ENCODE data around the gene FBXO47. TPM values are rescaled to one million over a fixed set of nuclear protein-coding genes. Genes with fewer than 3 reads are reported as not detected.
A peak's percentile ranks its signal among the peaks of the same experiment; 100 is the strongest.
"Not testable (repeated sequence)": the region's sequence is repeated elsewhere in the genome, so short reads cannot be mapped to it uniquely, and the experiment has no call there.

FBXO47 gene
- total RNA-seq, 1 donor from 2014 or later, result not detected

DNA sequence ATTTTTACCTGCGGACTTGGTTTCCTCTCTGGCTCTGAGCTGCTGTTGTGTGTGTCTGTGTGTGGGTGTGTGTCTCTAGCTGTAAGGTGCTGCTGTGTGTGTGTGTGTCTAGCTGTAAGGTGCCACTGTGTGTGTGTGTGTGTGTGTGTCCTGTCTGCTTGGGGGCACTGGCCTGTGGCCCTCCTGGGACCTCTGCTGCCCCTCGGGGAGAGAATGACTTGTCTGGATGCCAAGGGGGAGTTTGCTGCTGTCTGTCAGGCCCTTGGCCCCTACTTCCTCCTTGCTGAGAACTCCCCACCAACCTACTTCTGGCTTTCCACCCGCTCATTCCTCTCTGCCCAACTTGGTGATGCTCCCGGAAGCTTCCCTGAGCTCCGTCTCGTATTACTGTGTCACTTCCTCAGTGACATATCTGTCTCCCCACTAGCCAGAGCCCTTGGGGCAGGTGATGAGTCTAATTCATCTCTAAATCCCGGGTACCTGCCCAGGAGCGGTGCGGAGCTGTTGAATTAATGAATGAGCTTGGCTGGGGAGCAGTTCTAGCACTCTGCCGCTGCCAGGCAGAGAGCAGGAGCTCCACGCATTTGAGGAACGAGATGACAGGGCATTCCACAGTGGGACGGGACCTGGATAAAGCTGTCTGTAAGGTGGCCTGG lies 45.3 kb downstream of the FBXO47 start:
- ATAC-seq, result no peak

DNA sequence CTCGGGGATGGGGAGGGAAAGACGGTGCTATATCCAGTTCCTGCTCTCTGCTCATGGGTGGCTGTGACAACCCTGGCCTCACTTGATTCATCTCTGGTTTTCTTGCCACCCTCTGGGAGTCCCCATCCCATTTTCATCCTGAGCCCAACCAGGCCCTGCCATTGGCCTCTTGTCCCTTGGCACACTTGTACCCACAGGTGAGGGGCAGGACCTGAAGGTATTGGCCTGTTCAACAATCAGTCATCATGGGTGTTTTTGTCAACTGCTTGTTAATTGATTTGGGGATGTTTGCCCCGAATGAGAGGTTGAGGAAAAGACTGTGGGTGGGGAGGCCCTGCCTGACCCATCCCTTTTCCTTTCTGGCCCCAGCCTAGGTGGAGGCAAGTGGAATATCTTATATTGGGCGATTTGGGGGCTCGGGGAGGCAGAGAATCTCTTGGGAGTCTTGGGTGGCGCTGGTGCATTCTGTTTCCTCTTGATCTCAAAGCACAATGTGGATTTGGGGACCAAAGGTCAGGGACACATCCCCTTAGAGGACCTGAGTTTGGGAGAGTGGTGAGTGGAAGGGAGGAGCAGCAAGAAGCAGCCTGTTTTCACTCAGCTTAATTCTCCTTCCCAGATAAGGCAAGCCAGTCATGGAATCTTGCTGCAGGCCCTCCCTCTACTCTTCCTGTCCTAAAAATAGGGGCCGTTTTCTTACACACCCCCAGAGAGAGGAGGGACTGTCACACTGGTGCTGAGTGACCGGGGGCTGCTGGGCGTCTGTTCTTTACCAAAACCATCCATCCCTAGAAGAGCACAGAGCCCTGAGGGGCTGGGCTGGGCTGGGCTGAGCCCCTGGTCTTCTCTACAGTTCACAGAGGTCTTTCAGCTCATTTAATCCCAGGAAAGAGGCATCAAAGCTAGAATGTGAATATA lies 46.6 kb downstream of the FBXO47 start:
- no peak for ATAC-seq

DNA sequence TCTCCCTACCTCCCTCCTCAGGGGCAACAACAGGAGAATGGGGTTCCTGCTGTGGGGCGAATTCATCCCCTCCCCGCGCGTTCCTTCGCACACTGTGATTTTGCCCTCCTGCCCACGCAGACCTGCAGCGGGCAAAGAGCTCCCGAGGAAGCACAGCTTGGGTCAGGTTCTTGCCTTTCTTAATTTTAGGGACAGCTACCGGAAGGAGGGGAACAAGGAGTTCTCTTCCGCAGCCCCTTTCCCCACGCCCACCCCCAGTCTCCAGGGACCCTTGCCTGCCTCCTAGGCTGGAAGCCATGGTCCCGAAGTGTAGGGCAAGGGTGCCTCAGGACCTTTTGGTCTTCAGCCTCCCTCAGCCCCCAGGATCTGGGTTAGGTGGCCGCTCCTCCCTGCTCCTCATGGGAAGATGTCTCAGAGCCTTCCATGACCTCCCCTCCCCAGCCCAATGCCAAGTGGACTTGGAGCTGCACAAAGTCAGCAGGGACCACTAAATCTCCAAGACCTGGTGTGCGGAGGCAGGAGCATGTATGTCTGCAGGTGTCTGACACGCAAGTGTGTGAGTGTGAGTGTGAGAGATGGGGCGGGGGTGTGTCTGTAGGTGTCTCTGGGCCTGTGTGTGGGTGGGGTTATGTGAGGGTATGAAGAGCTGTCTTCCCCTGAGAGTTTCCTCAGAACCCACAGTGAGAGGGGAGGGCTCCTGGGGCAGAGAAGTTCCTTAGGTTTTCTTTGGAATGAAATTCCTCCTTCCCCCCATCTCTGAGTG lies 47.7 kb downstream of the FBXO47 start:
- no peak for ATAC-seq

DNA sequence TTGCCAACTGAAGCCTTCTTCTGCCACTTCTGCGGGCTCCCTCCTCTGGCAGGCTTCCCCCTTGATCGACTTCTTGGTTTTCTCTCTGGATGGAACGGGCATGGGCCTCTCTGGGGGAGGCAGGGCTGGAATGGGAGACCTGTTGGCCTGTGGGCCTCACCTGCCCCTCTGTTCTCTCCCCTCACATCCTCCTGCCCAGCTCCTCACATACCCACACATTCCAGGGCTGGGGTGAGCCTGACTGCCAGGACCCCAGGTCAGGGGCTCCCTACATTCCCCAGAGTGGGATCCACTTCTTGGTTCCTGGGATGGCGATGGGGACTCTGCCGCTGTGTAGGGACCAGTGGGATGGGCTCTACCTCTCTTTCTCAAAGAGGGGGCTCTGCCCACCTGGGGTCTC lies 48.3 kb downstream of the FBXO47 start:
- ATAC-seq, result no peak

DNA sequence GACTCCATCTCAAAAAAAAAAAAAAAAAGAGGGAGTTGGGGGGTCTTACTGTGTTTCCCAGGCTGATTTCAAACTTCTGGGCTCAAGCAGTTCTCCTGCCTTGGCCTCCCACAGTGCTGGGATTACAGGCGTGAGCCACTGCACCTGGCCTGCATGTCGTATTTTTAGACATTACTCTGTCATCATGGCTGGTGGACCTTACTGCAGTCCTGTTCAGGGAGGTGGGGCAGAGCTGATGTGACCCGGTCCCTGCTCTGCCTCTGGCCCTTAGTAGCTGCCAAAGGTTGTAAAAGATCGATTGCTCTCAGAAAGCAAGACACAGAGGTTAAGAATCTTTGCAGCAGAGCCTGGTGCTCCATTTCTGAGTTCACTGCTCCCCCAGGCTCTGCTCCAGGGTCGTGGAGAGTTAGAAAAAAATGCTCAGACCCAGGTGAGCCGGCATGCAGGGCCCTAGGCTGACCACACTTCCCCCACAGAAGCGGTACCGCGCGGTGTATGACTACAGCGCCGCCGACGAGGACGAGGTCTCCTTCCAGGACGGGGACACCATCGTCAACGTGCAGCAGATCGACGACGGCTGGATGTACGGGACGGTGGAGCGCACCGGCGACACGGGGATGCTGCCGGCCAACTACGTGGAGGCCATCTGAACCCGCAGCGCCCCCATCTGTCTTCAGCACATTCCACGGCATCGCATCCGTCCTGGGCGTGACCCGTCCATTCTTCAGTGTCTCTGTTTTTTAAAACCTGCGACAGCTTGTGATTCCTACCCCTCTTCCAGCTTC lies 48.9 kb downstream of the FBXO47 start:
- ATAC-seq, result no peak

DNA sequence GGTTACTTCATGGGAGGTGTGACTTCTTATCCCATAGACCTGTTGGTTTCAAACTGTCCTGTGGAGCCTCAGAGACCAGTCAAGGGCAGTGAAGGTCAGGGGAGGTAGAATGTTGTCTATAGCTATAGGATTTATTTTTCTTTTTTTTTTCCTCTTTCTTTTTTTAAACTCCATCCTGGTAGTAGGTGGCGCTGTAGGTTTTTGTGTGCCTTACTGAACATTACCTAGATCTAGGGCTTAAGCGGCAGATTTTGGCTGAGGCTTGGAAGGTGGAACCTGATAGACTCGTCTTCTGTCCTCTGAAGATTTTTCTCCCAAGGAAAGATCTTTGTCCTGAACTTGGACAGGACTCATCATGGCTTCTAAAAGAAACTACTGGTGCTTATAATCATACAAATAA lies 49.9 kb downstream of the FBXO47 start:
- peak; percentile 16 for ATAC-seq

DNA sequence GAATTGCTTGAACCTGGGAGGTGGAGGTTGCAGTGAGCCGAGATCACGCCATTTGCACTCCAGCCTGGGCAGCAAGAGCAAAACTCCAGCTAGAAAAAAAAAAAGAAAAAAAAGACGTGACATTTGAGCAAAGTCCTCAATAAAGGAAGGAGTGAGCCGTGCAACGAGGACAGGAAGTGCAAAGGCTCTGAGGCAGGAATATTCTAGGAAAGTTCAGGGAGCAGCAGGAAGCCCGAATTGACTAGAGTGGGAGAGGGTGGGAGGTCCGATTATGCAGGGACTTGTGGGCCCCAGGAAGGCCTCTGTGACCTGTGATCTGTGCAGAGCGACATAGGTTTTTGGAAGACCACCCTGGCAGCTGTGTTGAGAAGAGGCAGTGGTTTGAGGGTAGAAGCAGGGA lies 50.4 kb downstream of the FBXO47 start:
- no peak for ATAC-seq

DNA sequence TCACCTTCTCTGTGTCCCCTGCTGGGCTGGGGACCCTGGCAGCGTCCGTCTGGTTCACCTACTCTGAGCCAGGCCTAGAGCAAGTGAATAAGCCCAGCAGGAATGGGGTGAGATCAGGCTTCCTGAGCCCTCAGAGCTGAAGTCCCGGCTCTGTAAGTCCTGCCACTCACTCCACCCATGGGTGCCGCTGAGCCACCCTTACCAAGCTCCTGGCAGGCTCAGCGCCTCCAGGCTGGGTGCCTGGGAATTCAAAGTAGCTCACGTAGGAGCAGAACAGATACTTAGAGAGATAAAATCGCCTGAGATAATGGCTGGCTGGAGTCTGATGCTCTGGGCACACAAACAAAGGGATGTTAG lies 51.6 kb downstream of the FBXO47 start:
- ATAC-seq, result no peak

DNA sequence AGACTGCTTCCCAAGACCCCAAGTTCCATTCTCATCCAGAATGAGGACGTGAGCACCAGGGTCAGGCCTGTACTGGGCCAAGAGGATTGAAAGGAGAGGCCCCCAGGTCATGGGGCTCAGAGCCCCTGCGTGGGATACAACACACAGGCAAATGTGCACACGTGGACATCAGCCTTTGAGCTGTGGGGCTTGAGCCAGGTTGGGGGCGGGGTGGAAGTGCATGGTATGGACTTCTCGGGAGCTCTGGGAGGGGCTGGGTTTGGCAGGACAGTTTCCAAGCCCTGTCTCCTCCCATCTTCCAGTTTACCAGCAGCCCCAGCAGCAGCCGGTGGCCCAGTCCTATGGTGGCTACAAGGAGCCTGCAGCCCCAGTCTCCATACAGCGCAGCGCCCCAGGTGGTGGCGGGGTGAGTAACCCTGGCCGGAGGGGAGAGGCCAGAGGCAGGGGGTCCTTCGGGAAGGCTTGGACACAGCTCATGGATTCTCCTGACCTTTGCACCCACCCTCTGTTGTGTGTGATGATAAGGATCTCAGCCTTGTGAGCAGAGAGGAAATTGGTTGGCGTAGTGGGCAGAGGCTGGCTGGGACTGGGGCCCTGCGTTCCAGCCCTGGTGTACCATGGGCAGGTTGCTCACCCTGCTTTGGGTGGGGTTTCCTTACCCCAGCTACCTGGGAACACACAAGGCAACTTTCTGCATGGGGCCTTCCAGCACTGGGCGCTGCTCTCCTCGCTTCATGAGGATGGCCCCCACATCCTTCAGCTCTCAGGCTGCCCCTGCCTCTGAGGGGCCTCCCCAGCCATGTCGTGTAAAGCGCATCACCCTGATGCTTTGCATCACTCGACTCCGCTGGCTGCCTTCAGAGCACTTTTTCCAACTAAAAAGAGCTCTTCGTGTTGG lies 52.2 kb downstream of the FBXO47 start:
- no peak for ATAC-seq

DNA sequence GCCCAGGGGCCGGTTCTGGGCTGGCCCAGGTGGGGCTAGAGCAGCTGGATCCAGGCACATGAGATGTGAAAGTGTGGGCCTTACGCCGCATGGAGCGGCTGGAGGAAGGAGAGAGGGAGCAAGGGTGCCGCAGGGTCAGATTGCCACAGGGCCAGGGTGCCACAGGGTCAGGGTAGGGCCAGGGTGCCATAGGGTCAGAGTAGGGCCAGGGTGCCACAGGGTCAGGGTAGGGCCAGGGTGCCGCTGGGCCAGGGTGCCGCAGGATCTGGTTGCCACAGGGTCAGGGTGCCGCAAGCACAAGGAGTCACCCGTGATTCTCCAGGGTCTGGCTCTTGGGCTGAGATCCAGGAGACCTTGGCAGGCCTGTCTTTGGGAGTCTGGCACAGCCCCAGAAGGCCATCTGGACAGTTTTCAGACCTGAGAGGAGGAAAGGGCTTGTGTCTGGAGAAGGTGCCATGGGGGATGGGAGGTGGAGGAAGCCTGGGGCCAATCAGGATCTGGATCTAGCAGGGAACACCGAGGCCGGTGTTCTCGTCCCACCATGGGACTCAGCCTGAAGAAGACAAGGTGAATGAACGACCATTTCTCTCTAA lies 54.9 kb downstream of the FBXO47 start:
- no peak for ATAC-seq

DNA sequence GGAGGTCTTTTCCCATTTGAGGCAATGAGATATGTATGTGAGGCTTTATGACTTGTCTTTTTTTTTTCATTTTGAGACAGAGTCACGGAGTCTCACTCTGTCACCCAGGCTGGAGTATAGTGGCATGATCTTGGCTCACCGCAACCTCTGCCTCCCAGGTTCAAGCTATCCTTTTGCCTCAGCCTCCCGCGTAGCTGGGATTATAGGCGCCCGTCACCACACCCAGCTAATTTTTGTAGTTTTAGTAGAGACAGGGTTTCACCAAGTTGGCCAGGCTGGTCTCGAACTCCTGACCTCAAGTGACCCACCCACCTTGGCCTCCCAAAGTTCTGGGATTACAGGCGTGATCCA lies 55.5 kb downstream of the FBXO47 start:
- not testable (repeated sequence) for ATAC-seq

DNA sequence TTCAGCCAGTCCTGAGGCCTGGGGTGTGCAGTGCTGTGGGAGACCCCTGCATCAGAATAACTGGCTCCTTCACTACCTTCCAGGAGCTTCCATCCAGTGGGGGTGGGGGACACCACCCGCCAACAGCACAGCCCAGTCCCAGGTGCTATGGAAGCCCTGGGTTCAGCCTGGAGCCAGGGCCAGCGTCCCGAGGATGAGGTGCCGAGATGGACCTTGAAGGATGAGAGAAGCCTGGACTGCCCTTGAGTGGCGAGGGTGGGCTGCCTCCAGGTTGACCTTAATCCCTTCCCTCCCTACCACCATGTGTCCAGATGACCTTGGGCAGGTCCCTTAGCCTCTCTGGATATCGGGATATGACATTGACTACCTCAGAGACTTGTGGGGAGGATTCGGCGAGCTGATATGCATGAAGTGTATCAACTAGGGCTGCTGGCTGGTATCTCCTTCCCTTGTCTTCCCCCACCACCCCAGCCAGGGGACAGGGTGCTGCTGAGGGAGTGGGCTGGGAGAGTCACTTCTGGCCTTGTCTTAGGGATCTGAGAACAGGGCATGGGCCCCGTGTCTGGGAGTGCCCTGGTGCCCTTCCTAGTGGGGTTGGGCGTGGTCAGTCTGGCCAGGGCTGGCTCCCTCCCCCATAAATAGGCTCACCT lies 56.0 kb downstream of the FBXO47 start:
- ATAC-seq, result no peak

DNA sequence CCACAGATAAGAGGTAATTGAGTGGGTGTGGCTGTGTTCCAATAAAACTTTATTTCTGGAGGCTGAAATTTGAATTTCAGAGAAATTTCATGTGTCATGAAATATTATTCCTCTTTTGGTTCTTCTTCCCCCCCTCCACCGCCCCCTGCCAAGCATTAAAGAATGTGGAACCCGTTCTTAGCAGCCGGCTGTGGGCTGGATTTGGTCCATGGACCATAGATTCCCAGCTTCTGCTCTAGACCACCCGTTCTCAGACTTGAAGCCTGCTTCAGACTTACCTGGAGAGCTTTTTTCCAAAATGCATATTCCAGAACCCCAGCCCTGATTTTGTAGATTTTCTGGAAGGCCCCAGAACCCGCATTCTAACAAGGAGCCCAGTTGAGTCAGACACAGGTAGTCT lies 56.9 kb downstream of the FBXO47 start:
- ATAC-seq, result no peak

DNA sequence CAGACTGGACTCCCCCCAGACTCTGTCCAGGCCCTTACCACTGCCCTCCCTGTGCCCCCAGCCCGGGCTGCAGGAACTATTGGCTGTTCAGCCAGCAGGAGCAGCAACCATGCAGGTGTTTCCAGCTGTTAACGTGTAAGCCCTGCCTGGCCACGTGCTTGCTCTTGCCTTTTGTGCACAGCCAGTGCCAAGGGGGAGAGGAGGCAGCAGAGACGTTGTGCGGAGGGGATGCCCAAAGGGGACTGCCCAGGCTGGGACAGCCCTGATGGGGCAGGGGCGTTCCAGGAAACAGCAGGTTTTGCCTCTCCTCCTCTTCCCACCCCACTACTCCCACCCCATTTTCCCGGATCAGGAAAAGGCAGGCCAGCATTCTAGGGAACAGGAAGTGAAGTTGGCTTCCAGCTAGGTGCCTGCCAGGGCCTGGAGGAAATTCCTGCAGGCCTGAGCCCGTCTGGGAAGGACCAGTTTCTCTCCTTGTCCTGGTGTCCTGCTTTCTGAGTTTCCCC lies 58.5 kb downstream of the FBXO47 start:
- peak; percentile 66 for ATAC-seq

DNA sequence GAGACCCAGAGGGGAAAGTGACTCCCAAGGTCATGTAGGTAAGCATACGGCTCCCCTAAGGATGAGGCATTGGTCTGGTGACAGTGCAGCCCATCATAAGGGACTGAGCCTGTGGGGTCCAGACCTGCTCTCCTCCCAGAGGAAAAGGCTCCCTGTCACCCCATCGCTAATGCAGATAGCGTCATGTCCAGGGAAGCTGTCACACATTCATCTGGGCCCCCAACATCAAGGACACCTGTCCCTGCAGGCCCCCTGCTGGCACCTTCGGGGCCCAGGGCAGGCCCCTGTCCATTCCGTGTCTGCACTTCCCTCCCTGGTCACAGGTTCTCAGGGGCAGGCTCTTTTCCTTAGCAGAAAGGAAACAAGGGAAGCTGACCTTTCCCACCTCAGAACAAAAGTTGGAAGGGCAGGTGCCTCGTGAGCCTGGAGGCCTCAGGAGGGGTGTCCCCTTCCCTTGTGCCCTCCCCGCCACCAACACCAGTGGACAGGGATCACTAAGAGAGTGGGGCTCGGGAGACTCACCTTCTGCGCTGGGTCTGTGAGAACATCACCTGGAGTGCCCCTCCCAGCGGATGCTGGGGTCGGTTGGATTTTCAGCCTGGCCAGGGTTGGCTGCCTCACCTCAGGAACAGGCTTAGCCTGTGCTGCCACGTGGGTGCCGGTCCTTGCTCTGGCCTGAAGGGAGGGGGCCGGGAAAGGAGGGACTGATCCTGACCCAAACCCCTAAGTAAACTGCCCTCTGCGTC lies 59.1 kb downstream of the FBXO47 start:
- peak; percentile 62 for ATAC-seq

DNA sequence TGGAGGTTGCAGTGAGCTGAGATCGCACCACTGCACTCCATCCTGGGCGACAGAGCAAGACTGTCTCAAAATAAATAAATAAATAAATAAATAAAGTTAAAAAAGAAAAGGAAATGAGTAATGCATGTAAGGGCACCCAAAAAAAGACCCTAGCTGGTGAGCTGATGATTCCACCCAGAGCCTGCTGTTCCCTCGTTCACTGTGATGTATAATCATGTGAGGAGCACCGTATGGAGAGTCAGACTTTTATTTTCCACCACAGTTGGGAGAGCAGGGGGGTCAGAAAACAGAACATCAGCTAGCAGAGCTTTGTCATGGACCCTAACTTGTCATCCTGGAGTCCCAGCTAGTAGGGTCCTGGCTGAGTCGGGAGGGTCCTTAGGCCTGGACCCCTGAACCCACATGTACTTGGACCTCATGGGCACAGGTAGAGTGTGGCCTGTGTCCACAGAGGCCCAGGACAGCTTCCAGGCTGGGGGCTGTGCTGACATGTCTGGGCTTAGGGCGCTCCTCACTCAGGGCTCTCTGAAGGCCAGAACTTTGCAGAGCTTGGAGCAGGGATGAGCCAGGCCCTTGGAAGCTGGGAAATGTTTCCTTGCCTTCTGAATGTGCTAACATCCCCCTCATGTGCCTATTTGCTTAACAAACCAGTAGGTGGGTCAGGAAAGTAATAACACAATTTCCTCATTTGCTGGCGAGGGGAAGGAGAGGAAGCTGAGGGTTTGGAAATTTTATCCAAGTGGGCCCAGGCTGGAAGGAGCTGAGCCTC lies 60.6 kb downstream of the FBXO47 start:
- no peak for ATAC-seq

DNA sequence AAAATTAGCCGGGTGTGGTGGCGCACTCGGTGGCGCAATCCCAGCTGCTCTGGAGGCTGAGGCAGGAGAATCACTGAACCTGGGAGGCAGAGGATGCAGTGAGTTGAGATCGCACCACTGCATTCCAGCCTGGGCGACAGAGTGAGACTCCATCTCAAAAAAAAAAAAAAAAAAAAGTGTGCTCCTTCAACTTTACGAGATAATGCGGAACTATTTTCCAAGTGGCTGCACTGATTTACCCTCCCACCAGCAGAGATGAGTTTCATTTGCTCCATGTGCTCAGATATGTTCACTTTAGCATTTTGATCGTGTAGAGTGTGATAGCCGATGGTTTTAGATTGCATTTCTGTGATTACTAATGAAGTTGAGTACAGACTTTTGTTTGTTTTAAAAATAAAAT lies 61.8 kb downstream of the FBXO47 start:
- ATAC-seq, result no peak

DNA sequence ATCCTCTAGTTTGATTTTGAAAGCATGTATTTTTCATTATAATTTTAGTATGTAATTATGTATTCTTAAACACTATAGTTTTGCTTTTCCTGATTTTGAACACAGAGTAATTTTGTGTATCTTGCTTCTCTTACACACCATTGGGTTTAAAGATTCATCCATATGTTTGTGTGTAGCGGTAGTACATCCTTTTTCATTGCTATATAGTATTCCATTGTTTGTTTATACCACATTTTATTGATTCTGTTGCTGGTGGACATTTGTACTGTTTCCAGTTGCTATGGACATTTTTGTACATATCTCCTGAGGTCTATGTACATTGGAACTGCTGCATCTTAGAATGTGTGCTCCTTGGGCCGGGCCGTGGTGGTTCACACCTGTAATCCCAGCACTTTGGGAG lies 62.3 kb downstream of the FBXO47 start:
- ATAC-seq, result no peak

DNA sequence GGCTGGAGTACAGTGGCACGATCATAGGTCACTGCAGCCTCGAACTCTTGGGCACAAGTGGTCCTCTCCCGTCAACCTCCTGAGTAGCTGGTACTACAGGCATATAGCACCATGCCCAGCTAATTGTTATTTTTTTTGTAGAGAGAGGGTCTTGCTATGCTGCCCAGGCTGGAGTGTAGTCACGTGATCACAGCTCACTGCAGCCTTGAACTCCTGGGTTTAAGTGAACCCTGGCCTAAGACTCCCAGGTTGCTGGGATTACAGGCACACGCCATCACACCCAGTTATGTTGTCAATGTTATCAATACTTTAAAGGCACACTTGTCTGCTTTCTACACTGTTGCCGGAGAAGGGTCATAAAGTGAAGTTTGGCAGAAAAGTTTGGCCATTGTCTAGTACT lies 63.8 kb downstream of the FBXO47 start:
- ATAC-seq, result no peak

All from esophagus mucosa (tissue), 1 donor.